HG02938 (cell line): ENCODE results near the gene PDE4D.

Experiments
- ATAC-seq: cut with Tn5 transposase; IDR thresholded peaks from one replicate; pipeline ENCODE4 v1.9.1; 2021; ENCODE audit warnings: mild to moderate bottlenecking, moderate library complexity; ENCODE audit not compliant: unreplicated experiment

Gene PDE4D

DNA sequence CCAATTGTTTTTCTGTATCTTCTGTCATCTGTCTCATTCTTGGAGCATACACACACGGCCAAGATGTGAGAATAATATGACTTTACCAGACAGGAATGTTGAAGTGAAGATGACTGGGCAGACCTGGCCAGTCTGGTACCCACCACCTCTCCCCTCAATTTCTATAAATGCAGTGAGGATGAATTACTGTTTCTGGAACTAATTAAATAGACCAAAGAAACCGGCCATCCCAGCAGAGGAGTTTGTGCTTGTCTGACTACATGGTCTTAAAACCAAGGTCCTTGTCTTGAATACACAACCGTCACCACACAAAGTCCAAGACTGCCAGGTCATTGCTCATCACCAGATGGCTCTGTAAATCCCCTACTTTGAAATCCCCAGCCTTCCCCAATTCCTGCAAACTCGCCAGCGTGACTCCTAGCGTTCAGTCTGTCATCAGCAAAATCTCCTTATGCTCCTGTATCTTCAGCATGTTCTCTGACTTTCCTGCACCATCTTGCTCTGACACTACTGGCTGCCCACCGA, 147.2 kb downstream of the PDE4D start:
- ATAC-seq: no peak

DNA sequence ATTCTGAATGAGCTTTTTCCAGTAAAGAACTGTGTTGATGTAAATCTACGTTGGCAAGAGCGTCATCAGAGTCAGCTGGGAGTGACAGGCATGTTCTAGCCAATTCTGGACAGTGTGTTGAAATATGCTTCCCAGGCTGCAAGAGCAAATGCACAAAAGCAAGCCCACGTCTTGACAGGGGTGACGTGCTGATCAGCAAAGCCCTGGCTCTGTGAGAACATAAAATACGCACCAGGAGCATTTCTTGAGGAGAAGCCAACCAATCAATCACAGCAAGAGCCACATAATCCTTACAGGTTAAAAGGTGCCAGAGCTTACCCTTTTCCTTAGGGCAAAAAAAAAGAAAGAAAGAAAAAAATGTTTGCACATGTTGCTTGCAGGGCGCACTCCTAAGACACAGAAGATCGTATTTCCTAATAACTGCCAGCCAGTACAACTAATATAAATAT, 148.1 kb downstream of the PDE4D start:
- ATAC-seq: no peak

GRCh38 chr5:59744531-59744992, 149.0 kb downstream of the PDE4D start:
- no peak for ATAC-seq

DNA sequence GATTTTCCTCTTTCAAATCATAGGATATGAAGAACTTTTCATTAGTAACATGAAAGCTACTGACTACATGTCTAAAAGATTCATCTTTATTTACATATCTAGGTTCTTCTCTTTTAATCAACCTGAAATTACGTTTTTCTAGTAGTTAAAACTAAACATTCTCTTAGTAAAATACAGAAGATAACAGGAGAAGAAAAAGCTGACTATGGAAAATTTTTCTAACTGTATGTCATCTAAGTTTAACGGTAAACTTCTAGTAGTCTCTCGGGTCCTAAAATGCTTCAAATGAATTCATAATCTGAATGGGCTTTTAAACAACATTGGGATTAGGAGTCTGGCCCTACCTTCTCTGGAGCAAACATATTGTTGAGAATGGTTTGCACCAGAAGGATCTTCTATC, 151.9 kb downstream of the PDE4D start:
- ATAC-seq: no peak

GRCh38 chr5:59738024-59738423, 155.5 kb downstream of the PDE4D start:
- no peak for ATAC-seq

DNA sequence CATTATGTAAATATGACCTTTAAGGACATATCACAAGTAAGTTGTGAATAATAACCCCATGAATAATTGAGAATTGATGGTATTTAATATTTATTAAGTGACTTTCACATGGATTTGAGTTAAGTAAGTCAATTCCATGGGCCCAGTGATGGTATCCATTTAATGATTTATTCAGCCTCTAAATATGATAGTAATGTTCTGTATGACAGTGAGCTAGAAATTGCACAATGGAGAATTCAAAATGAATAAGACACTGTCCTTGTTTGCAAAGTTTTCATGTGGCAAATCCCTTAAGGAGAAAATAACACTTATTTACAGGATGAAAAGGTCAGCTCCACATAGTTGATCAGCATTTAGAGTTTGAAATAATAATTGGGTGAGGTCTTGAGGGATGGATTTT, 160.7 kb downstream of the PDE4D start:
- no peak for ATAC-seq

- no peak for ATAC-seq
Measured at GRCh38 chr5:59732301-59732700, 161.2 kb downstream of the PDE4D start.

DNA sequence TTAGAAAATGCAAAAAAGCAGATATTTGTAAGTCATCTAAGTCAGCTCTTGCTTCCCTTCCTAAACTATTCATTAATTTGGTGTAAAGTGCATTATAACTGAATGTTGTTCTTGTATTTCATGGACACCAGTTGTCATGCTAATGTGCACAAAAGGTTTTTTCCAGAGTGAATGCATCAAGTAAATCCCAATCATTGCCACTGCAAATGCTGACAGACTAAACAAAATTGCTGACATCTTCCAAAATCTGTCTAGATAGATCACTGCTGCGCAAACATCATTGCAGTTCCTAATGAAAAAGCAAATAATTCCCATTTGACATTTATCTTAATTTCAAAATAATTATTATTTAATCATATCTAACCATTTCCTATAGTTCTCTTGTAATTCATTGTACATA, 161.7 kb downstream of the PDE4D start:
- ATAC-seq: no peak

DNA sequence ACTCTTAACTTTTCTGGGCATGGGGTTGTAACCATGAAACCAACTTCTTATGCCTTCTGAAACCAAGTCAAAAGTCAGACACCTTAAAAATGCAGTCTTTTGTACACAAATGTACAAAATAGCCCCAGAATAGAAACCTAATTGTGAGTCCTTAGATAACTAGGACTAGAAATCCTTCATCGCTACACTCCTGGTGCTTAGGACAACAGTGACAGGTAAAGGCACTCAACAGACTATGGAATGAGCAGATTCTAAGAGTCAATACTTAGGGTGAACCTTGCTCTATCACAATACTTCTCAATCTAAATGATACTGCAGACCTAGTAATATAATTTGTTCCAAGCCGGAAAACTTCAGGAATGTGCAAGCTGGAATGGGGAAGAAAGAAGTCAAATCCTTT, 163.7 kb downstream of the PDE4D start:
- no peak for ATAC-seq

DNA sequence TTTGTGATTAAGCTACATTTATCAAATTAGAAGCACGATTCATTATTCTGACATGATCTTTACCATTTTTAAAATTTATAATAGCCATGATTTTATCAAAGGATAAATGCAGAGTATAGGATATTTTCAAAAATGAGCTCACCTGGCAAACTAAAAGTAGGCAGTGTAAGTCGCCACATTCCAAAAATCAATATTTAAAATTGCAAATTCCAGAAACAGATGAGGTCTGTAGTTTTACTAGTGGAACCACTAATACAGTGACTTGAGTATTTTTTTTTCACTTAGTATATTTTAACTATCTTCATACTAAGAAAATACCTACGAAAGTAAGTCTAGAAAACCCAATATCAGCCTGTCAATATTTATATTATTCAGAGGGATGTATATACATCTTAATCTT, 164.2 kb downstream of the PDE4D start:
- ATAC-seq: no peak

GRCh38 chr5:59728356-59728755, 165.2 kb downstream of the PDE4D start:
- no peak for ATAC-seq

GRCh38 chr5:59727186-59727585, 166.3 kb downstream of the PDE4D start:
- ATAC-seq: no peak

DNA sequence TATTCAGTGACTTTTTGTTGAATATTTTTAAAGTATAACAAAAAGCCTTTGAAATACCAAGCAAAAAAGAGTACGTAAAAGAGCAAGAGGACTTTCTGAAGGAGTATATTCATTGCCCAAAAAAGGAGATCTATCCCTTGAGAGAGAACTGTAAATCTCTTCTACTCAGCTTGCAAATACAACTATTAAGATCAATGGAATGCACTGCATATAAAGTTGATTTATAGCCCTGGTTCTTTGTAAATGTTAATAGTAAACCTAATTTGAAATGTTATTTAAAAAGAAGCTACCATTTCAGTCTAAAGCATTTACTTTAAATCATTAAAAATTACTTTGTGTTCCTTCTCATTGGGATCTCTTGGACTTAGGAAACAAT, 168.1 kb downstream of the PDE4D start:
- no peak for ATAC-seq

DNA sequence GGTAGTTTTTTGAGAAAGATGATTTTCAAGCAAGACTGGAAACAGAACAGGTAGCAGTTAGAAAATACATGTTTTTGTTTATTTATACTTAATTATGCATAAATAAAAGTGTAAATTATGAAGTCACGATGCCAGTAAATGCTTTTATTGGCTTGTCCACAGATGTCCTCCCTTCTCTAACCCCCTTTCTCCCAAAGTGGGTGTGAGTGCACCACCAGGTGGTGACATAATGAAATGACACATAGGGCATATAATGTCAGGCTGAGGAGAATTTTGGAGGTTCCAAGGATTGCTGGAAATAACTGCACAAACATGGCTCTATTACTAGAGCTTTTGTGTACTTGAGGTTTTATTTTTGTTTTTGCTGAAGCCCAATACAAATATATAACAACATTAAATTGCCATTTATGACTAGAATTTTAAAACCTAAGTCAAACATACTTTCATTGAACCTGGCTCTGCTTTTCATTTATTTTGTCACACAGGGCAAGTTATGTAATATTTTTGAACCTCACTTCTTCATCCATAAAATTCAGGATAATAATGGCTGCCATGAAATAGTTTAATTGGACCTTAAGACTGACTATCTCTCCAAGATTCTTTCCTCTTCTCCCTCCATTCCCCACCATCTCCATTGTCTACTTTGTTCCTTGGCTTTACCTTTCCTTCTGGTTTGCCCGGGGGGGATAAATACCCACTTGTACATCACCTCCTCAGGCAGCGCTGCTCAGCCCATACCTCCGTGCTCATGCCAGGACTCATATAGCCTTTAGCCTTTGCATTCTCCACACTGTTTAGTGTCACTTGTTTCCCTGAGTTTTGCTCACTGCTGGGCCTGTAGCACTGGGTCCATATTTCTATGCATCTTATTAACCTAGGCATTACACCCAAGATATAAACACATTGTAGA, 168.8 kb downstream of the PDE4D start:
- peak; percentile 76 for ATAC-seq

- no peak for ATAC-seq
Measured at GRCh38 chr5:59722874-59723273, 170.7 kb downstream of the PDE4D start.

DNA sequence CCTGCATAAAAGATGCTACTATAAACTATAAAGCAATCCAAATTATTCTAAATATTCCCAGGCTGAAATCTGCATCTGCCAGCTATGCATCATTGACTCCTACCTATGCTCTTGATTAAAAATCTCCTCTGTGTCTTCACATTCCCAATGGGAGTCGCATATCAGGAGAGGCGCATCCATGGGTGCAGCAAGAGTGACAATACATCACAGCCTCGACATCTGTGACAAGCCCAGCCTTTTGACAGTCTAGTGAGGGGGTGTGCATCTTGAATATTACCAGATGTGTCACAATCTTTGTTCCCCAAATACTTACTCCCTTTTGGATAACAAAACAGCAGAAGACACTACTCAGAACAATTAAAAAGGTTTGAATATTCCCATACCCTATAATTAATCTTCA, 171.8 kb downstream of the PDE4D start:
- no peak for ATAC-seq

DNA sequence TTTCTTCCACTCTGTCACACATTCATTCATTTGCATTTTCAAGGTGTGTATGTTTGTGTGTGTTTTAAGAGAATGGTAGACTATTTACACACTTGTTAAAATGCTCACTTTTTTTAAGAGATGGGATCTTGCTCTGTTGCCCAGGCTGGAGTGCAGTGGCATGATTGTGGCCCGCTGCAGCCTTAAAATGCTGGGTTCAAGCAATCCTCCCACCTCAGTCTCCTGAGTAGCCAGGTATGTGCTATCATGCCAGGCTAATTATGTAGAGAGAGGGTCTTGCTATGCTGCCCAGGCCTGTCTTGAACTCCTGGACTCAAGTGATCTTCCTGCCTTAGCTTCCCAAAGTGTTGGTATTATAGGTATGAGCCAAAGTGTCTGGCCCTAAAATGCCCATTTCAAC, 173.5 kb downstream of the PDE4D start:
- ATAC-seq: no peak

DNA sequence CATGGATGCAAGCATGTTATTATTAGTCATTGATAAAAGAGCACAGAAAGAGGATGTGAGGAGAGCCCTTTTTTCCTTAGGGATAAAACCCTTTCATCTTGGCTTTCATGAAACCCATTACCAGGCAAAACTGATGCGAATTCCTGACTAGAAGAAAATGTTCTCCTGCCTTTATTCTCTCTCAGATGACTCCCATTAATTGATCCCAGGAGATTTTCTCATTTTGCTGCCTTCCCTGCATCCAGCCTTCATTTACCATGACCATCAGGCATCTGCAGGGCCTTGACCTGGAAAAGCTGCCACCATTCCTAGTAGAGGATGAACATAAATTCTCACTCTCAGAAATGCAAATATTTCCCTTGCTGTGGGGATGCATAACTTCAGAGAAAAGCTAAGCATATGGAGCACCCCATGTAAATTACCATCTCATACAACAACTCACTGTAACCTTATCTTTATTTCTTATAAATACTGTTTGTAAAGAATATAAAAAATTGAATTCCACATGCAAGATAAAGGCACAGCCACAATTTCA, 176.5 kb downstream of the PDE4D start:
- no peak for ATAC-seq

GRCh38 chr5:59716029-59716428, 177.5 kb downstream of the PDE4D start:
- ATAC-seq: no peak

GRCh38 chr5:59715228-59715627, 178.3 kb downstream of the PDE4D start:
- ATAC-seq: no peak

- no peak for ATAC-seq
Measured at GRCh38 chr5:59713498-59713844, 180.1 kb downstream of the PDE4D start.

- no peak for ATAC-seq
Measured at GRCh38 chr5:59712836-59713497, 180.6 kb downstream of the PDE4D start.
